ENCODE measurements around the gene ZFP42. TPM values are rescaled to one million over a fixed set of nuclear protein-coding genes. Genes with fewer than 3 reads are reported as not detected.

The ZFP42 gene
- total and polyA plus RNA-seq, 2 of the 8 experiments (the other 6 are each of a cell fraction or from before 2014, with no cell fraction given) = 69.4 to 188 TPM

GRCh38 chr4:188041721-188042120, 46.1 kb downstream of the ZFP42 start:
- H2BK20ac ChIP-seq (ENCODE audit: low read length) = 0 out of 2 replicates have a peak overlapping the region, but pooled peaks have one; percentile 18
- H4K20me1 ChIP-seq (replicated peaks in 1 of 2; ENCODE audit: control insufficient read depth in 1 of 2, insufficient read depth in 2 of 2, low read length in 2 of 2) = no peaks in the 10 kb centered on the region
- H3K23me2 ChIP-seq (ENCODE audit: low read depth, low read length) = no peaks in the 10 kb centered on the region
- no peaks in the 10 kb centered on the region for H3K79me2 ChIP-seq (ENCODE audit: control insufficient read depth in 1 of 2, insufficient read depth in 2 of 2, low read length in 2 of 2)
- no peak overlapping the region for H3K18ac ChIP-seq (ENCODE audit: extremely low read depth, low read length)
- H3K4me1 ChIP-seq (replicated peaks in 1 of 4; ENCODE audit: control insufficient read depth in 3 of 4, insufficient read depth in 4 of 4, low read length in 3 of 4) = peaks cover 0 to 4% (median 0%) of the 10 kb centered on the region in 4 experiments; a peak in 1 of 7 replicates
- no peaks in the 10 kb centered on the region for H3K27me3 ChIP-seq (replicated peaks in 1 of 4; ENCODE audit: control insufficient read depth in 3 of 4, extremely low read depth in 1 of 4, insufficient read depth in 3 of 4, low read length in 3 of 4)
- ChIA-PET CTCF (ENCODE audit: partially characterized antibody) (interaction anchor here (1.0 kb wide), 1 partner anchor 11 kb away, joined by 3 read pairs; no protein-coding TSS in a partner anchor), POLR2A (ENCODE audit: partially characterized antibody) (interaction anchor here (1.0 kb wide), 1 partner anchor 9 kb away, joined by 4 read pairs; no protein-coding TSS in a partner anchor)
- H3K36me3 ChIP-seq (ENCODE audit: control insufficient read depth in 2 of 4, insufficient read depth in 4 of 4, low read length in 3 of 4) = no peaks in the 10 kb centered on the region
- no peak overlapping the region for H3K56ac ChIP-seq (replicated peaks; ENCODE audit: insufficient read length, low read depth, low read length)
- H3K4me3 ChIP-seq (ENCODE audit: extremely low read depth in 1 of 4, insufficient read depth in 2 of 4, low read depth in 3 of 4, low read length in 4 of 4) = no peak overlapping the region
- H3K9me3 ChIP-seq (ENCODE audit: insufficient read depth in 2 of 2, low read depth in 1 of 2, low read length in 1 of 2) = no peaks in the 10 kb centered on the region
- no peak overlapping the region for H4K91ac ChIP-seq (replicated peaks; ENCODE audit: insufficient read length, low read length)
- H3K9ac ChIP-seq (replicated peaks in 1 of 4; ENCODE audit: extremely low read depth in 1 of 4, low read depth in 3 of 4, low read length in 3 of 4) = no peak overlapping the region
- H3K23ac ChIP-seq (ENCODE audit: insufficient read length) = no peak overlapping the region
- 88% methylated on average over 21 of the region's 21 CpGs; no CpG with 5 or more reads in 1 of the 2 experiments for WGBS, 2 experiments (ENCODE audit: extremely low coverage in 1 of 2, insufficient coverage in 1 of 2, insufficient read length in 1 of 2, insufficient replicate concordance in 2 of 2, low coverage in 1 of 2, low lambda C conversion rate in 2 of 2, missing lambda C conversion rate in 1 of 2)
- H2AK5ac ChIP-seq (ENCODE audit: low read depth, low read length) = no peak overlapping the region
- no peak overlapping the region for H3K14ac ChIP-seq (ENCODE audit: insufficient read length)
- no peak overlapping the region for H3K4me2 ChIP-seq (ENCODE audit: insufficient read depth in 1 of 2, low read depth in 2 of 2, low read length in 2 of 2)
- H2BK120ac ChIP-seq (replicated peaks; ENCODE audit: low read depth, low read length) = no peak overlapping the region
- no peak overlapping the region for H3K27ac ChIP-seq (ENCODE audit: low read depth, low read length)
- no peaks in the 10 kb centered on the region for H3K79me1 ChIP-seq (ENCODE audit: low read depth, low read length)
- no peak overlapping the region for H4K5ac ChIP-seq (ENCODE audit: insufficient read length, low read depth, low read length)
- H4K8ac ChIP-seq (ENCODE audit: extremely low read depth, insufficient read depth, low read length) = no peak overlapping the region
- H2BK12ac ChIP-seq (ENCODE audit: low read depth, low read length) = peak overlapping the region; percentile 84; the same call in 1 of the 2 replicates
- no peak overlapping the region for H3K4ac ChIP-seq (replicated peaks; ENCODE audit: insufficient read length, low read depth, low read length)
- FAIRE-seq (no peak), DNase-seq (ENCODE audit: low read depth in 1 of 2, low spot score in 2 of 2) (no peak)
- H2AFZ ChIP-seq (ENCODE audit: low read length) = no peak overlapping the region
- no peak for TF ChIP-seq CREB1 (IDR thresholded peaks at IDR 0.05)
- TF ChIP-seq E2F6 (IDR thresholded peaks at IDR 0.05) = peak; percentile 96
- H2BK5ac ChIP-seq (ENCODE audit: low read depth, low read length) = no peak overlapping the region
- no peak overlapping the region for H2BK15ac ChIP-seq (ENCODE audit: low read length)
